ENCODE data around the gene ANAPC1.
"Not testable (repeated sequence)": the region's sequence is repeated elsewhere in the genome, so short reads cannot be mapped to it uniquely, and the experiment has no call there.

- TF ChIP-seq, protein P1, sequence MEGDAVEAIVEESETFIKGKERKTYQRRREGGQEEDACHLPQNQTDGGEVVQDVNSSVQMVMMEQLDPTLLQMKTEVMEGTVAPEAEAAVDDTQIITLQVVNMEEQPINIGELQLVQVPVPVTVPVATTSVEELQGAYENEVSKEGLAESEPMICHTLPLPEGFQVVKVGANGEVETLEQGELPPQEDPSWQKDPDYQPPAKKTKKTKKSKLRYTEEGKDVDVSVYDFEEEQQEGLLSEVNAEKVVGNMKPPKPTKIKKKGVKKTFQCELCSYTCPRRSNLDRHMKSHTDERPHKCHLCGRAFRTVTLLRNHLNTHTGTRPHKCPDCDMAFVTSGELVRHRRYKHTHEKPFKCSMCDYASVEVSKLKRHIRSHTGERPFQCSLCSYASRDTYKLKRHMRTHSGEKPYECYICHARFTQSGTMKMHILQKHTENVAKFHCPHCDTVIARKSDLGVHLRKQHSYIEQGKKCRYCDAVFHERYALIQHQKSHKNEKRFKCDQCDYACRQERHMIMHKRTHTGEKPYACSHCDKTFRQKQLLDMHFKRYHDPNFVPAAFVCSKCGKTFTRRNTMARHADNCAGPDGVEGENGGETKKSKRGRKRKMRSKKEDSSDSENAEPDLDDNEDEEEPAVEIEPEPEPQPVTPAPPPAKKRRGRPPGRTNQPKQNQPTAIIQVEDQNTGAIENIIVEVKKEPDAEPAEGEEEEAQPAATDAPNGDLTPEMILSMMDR (IDR thresholded peaks at IDR 0.05): not testable (repeated sequence)
- not testable (repeated sequence) for TF ChIP-seq POLR2A (IDR thresholded peaks at IDR 0.05)
These were observed 142.5 kb downstream of the ANAPC1 start for GRCh38 chr2:111741517-111741916.
